ENCODE measurements around the gene KCNC1.

The KCNC1 gene

GRCh38 chr11:17700991-17701390 is 33.6 kb upstream of the KCNC1 start:
- Mint-ChIP-seq H3K9me3 (no peaks in the 10 kb centered on the region), H3K36me3 (ENCODE audit: low read depth) (no peaks in the 10 kb centered on the region), H3K27me3 (ENCODE audit: low read depth) (peaks cover 27% of the 10 kb centered on the region), H3K4me3 (no peak overlapping the region), H3K27ac (no peak overlapping the region), H3K4me1 (ENCODE audit: low read depth) (no peaks in the 10 kb centered on the region)

GRCh38 chr11:17702876-17703275 is 31.7 kb upstream of the KCNC1 start:
- Mint-ChIP-seq H3K9me3 (no peaks in the 10 kb centered on the region), H3K4me1 (ENCODE audit: low read depth) (no peaks in the 10 kb centered on the region), H3K36me3 (ENCODE audit: low read depth) (no peaks in the 10 kb centered on the region), H3K27me3 (ENCODE audit: low read depth) (peaks cover 11% of the 10 kb centered on the region), H3K4me3 (no peak overlapping the region), H3K27ac (no peak overlapping the region)

GRCh38 chr11:17703951-17704350 is 30.6 kb upstream of the KCNC1 start:
- H3K36me3 Mint-ChIP-seq (ENCODE audit: low read depth) = no peaks in the 10 kb centered on the region
- no peak overlapping the region for H3K4me3 Mint-ChIP-seq
- peaks cover 3% of the 10 kb centered on the region for H3K27me3 Mint-ChIP-seq (ENCODE audit: low read depth)
- no peak overlapping the region for H3K27ac Mint-ChIP-seq
- H3K4me1 Mint-ChIP-seq (ENCODE audit: low read depth) = no peaks in the 10 kb centered on the region
- no peaks in the 10 kb centered on the region for H3K9me3 Mint-ChIP-seq

GRCh38 chr11:17707830-17708229 is 26.8 kb upstream of the KCNC1 start:
- no peaks in the 10 kb centered on the region for H3K4me1 Mint-ChIP-seq (ENCODE audit: low read depth)
- H3K27ac Mint-ChIP-seq = no peak overlapping the region
- H3K36me3 Mint-ChIP-seq (ENCODE audit: low read depth) = no peaks in the 10 kb centered on the region
- no peaks in the 10 kb centered on the region for H3K9me3 Mint-ChIP-seq
- peaks cover 8% of the 10 kb centered on the region for H3K27me3 Mint-ChIP-seq (ENCODE audit: low read depth)
- no peak overlapping the region for H3K4me3 Mint-ChIP-seq

- H3K9me3 Mint-ChIP-seq = no peaks in the 10 kb centered on the region
Measured at GRCh38 chr11:17711836-17712235, 22.7 kb upstream of the KCNC1 start.

GRCh38 chr11:17713851-17714250 is 20.7 kb upstream of the KCNC1 start:
- Mint-ChIP-seq H3K27me3 (ENCODE audit: low read depth) (peaks cover 5% of the 10 kb centered on the region), H3K4me3 (no peak overlapping the region)

More at GRCh38 chr11:17711836-17712235, 22.7 kb upstream of the KCNC1 start:
- Mint-ChIP-seq H3K4me3 (no peak overlapping the region), H3K27ac (no peak overlapping the region), H3K27me3 (ENCODE audit: low read depth) (peaks cover 5% of the 10 kb centered on the region), H3K36me3 (ENCODE audit: low read depth) (no peaks in the 10 kb centered on the region), H3K4me1 (ENCODE audit: low read depth) (no peaks in the 10 kb centered on the region)

GRCh38 chr11:17714356-17714854 is 20.2 kb upstream of the KCNC1 start:
- no peak overlapping the region for H3K4me3 Mint-ChIP-seq
- no peaks in the 10 kb centered on the region for H3K9me3 Mint-ChIP-seq
- H3K36me3 Mint-ChIP-seq (ENCODE audit: low read depth) = no peaks in the 10 kb centered on the region
- peaks cover 8% of the 10 kb centered on the region for H3K27me3 Mint-ChIP-seq (ENCODE audit: low read depth)
- H3K4me1 Mint-ChIP-seq (ENCODE audit: low read depth) = no peaks in the 10 kb centered on the region
- no peak overlapping the region for H3K27ac Mint-ChIP-seq

More at GRCh38 chr11:17713851-17714250, 20.7 kb upstream of the KCNC1 start:
- no peak overlapping the region for H3K27ac Mint-ChIP-seq
- H3K9me3 Mint-ChIP-seq = no peaks in the 10 kb centered on the region
- H3K4me1 Mint-ChIP-seq (ENCODE audit: low read depth) = no peaks in the 10 kb centered on the region
- no peaks in the 10 kb centered on the region for H3K36me3 Mint-ChIP-seq (ENCODE audit: low read depth)

- Mint-ChIP-seq H3K4me1 (ENCODE audit: low read depth) (no peaks in the 10 kb centered on the region), H3K36me3 (ENCODE audit: low read depth) (no peaks in the 10 kb centered on the region), H3K4me3 (no peak overlapping the region), H3K27ac (no peak overlapping the region), H3K9me3 (no peaks in the 10 kb centered on the region), H3K27me3 (ENCODE audit: low read depth) (peaks cover 8% of the 10 kb centered on the region)
Measured at GRCh38 chr11:17714870-17715269, 19.7 kb upstream of the KCNC1 start.

- Mint-ChIP-seq H3K36me3 (ENCODE audit: low read depth) (no peaks in the 10 kb centered on the region), H3K4me3 (no peak overlapping the region), H3K9me3 (no peaks in the 10 kb centered on the region), H3K4me1 (ENCODE audit: low read depth) (no peaks in the 10 kb centered on the region), H3K27me3 (ENCODE audit: low read depth) (peaks cover 18% of the 10 kb centered on the region), H3K27ac (no peak overlapping the region)
Measured at GRCh38 chr11:17716807-17717206, 17.8 kb upstream of the KCNC1 start.

- Mint-ChIP-seq H3K9me3 (no peaks in the 10 kb centered on the region), H3K27me3 (ENCODE audit: low read depth) (peaks cover 26% of the 10 kb centered on the region), H3K36me3 (ENCODE audit: low read depth) (no peaks in the 10 kb centered on the region), H3K27ac (no peak overlapping the region), H3K4me3 (no peak overlapping the region), H3K4me1 (ENCODE audit: low read depth) (no peaks in the 10 kb centered on the region)
Measured at GRCh38 chr11:17718015-17718414, 16.6 kb upstream of the KCNC1 start.

GRCh38 chr11:17718510-17718962 is 16.0 kb upstream of the KCNC1 start:
- peaks cover 31% of the 10 kb centered on the region for H3K27me3 Mint-ChIP-seq (ENCODE audit: low read depth)
- H3K4me3 Mint-ChIP-seq = no peak overlapping the region
- no peaks in the 10 kb centered on the region for H3K4me1 Mint-ChIP-seq (ENCODE audit: low read depth)
- H3K36me3 Mint-ChIP-seq (ENCODE audit: low read depth) = no peaks in the 10 kb centered on the region
- no peaks in the 10 kb centered on the region for H3K9me3 Mint-ChIP-seq
- H3K27ac Mint-ChIP-seq = no peak overlapping the region

GRCh38 chr11:17719028-17719937 is 15.3 kb upstream of the KCNC1 start, which contains the start of gene MYOD1:
Gene MYOD1 (plus strand): TSS chr11:17719571. CDS start chr11:17719783, 212 bp downstream.
- Mint-ChIP-seq H3K9me3 (no peaks in the 10 kb centered on the region), H3K4me3 (no peak within 1 kb of the TSS), H3K27me3 (ENCODE audit: low read depth) (peaks cover 37% of the 10 kb centered on the region), H3K4me1 (ENCODE audit: low read depth) (no peaks in the 10 kb centered on the region), H3K27ac (peak within 1 kb of the TSS; percentile 32), H3K36me3 (ENCODE audit: low read depth) (no peaks in the 10 kb centered on the region)

GRCh38 chr11:17719938-17720795 is 14.4 kb upstream of the KCNC1 start:
- H3K4me3 Mint-ChIP-seq = no peak overlapping the region
- H3K4me1 Mint-ChIP-seq (ENCODE audit: low read depth) = no peaks in the 10 kb centered on the region
- no peaks in the 10 kb centered on the region for H3K36me3 Mint-ChIP-seq (ENCODE audit: low read depth)
- no peaks in the 10 kb centered on the region for H3K9me3 Mint-ChIP-seq
- H3K27ac Mint-ChIP-seq = no peak overlapping the region
- peaks cover 43% of the 10 kb centered on the region for H3K27me3 Mint-ChIP-seq (ENCODE audit: low read depth)

- Mint-ChIP-seq H3K9me3 (no peaks in the 10 kb centered on the region), H3K4me3 (no peak overlapping the region), H3K36me3 (ENCODE audit: low read depth) (no peaks in the 10 kb centered on the region), H3K27ac (no peak overlapping the region), H3K27me3 (ENCODE audit: low read depth) (peaks cover 44% of the 10 kb centered on the region), H3K4me1 (ENCODE audit: low read depth) (no peaks in the 10 kb centered on the region)
Measured at GRCh38 chr11:17720796-17721171, 13.8 kb upstream of the KCNC1 start.

Measured in T-helper 1 cell treated with Interleukin-12 subunit alpha and Interleukin-12 subunit beta and Interleukin-4 antibody, amounts not matched to agents 30 μg/mL and 1 μg/mL, for 36 hours (primary cell).